Pulmonary artery endothelial cell (primary cell): ENCODE measurements around the gene AMBP. TPM values are rescaled to one million over a fixed set of nuclear protein-coding genes. Genes with fewer than 3 reads are reported as not detected.

Experiments
- DNase-seq: peaks from one replicate; pipeline ENCODE4 v3.0.0-alpha.2; 2011; ENCODE audit warnings: low read depth, low spot score
- total RNA-seq: library from RNA; depleted of rRNA; stranded (reverse); fragments of >200 nt; gene quantifications from 2 replicates; pipeline ENCODE4 v1.2.3, GENCODE V29; 2014

AMBP gene
- total RNA-seq, 1 donor from 2014 or later: not detected

DNA sequence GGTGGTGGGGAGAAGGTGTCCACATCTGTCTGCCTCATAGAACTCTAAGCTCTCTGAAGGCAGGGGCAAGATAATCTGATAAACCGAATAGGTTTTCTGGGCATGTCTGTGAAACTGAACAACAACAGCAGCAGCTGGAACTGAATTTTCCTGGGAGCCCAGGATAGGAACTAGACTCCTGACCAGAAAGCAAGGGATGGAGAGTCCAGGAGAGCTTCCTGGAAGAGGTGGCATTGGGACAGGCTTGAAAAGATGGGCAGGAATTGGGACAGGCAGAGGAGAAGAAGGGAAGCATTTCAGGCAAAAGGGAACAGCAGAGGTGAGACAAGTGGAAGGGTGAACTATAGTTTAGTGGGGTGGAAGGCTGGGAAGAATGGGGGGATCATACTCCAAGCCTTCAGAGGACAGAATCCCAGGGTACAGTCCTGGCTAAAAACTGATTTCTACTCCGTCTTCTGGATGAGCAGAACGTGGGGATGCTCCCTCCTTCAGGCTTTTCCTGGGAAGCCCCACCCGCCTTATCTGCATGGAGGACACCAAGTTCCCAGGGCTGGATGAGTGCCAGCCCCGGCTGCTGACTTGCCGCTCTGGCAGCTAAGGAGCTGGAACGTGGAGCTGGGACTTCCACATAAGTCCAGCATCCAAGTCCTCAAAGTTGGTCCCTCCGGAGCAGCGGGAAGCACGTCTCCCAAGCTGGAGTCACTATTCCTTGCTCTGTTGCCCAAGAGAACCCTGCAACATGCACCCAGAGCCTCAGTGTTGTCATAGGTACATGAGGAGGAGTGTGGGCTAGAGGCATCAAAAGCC lies 34.9 kb upstream of the AMBP start:
- DNase-seq: no peak

- DNase-seq: no peak
Measured at GRCh38 chr9:114112325-114112724, 34.2 kb upstream of the AMBP start.

DNA sequence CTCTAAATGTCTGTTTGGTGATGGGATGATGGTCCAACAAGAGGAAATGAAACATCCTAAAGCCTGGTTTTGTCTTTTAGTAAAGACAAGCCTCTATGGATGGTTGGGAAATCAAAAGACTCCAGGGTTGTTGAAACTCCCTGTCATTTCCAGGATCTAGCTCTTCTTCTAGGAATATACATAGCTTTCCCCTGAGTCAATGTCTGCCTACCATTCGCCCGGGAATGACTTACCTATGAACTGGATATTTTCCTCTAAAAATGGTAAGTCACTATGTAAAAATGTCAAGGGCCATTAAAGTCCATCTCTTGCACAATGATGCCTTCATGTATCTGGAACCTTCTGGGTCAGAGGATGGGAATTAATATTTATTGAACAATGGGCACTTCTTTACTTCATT lies 32.1 kb upstream of the AMBP start:
- no peak for DNase-seq

GRCh38 chr9:114109124-114109523 lies 31.0 kb upstream of the AMBP start:
- no peak for DNase-seq

DNA sequence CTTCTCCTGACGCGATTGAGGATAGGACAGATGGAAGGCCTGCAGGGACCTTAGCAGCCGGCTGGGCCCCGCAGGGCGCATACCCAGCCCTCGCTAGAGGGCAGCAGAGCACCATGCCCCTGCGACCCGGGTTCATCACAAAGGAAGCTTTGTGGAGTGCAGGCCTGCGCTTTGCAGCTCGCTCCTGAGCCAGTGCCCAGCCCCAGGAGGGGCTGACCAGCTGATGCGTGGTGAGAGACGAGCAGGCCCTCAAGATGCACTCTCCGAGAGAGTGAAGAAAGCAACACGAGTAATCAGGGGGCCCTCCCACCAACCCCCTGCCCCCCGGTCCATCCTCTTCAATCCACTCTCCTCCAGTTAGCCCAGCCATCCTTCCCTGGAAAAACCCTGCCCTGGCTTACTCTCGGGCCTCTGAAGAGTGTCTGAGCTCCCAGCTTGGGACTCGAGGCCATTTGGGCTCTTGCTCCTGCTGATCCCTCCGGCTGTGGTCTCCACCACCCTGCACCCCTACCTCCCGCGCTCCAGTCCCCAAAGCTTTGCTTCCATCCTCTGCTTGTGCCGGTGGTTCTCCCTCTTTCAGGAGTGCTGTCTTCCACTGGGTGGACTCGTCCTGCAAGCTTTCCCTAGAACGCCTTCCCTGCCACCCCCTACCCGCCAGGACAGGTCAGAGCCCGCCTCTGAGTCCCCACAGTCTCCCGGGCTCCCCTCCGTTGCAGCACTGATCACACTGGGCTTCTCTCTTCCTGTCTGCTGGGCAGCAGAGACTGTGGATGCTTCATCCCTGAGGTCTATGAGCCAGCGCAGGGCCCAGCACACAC lies 30.1 kb upstream of the AMBP start:
- DNase-seq: peak; percentile 33

- no peak for DNase-seq
Measured at GRCh38 chr9:114107286-114108001, 29.3 kb upstream of the AMBP start.

GRCh38 chr9:114105236-114105635 lies 27.1 kb upstream of the AMBP start:
- DNase-seq: no peak

GRCh38 chr9:114102484-114102883 lies 24.4 kb upstream of the AMBP start:
- no peak for DNase-seq

DNA sequence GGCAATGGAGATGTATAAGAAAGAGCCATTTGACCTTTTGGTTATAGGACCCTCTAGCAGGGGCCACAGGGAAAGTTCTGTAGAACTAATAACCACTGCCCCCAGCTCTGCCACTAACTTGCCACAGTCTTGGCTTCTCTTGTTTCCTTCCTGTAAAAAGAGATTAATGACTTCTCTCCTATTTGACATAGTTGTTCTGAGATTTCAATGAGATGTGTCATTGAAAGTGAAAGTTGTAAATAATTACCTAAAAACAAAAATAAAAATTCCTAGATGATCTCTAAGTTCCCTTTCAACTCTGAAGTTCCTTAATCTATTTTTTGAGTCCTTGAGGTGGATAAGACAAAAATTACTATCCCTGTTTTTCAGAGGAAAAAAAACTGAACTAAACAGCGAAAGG lies 22.4 kb upstream of the AMBP start:
- no peak for DNase-seq

GRCh38 chr9:114099669-114100270 lies 21.7 kb upstream of the AMBP start:
- DNase-seq: no peak

- DNase-seq: no peak
Measured at GRCh38 chr9:114098936-114099668, 21.0 kb upstream of the AMBP start, which contains the start of gene KIF12. TSS of gene KIF12 (minus strand) at chr9:114099292. CDS start at chr9:114099276, 16 bp downstream.

GRCh38 chr9:114098021-114098935 lies 20.2 kb upstream of the AMBP start:
- no peak for DNase-seq

DNA sequence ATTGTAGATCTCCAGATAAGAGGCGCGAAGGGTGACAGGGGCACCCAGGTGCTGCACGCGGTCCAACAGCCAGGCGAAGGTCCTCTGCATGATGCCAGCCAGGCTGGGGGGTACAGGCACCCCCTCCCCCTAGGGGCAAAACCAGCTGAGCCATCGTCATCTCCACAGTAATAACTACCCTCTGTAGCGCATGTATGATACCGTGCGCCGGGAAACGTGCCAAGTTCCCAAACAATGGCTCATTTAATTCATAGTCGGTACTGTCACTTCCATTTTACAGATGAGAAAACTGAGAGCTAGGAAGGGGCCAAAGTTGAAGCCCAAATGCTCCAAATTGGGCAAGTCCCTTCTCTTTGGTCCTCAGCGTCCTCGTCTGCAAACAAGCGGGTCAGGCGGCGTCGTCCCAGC lies 19.5 kb upstream of the AMBP start:
- no peak for DNase-seq

DNA sequence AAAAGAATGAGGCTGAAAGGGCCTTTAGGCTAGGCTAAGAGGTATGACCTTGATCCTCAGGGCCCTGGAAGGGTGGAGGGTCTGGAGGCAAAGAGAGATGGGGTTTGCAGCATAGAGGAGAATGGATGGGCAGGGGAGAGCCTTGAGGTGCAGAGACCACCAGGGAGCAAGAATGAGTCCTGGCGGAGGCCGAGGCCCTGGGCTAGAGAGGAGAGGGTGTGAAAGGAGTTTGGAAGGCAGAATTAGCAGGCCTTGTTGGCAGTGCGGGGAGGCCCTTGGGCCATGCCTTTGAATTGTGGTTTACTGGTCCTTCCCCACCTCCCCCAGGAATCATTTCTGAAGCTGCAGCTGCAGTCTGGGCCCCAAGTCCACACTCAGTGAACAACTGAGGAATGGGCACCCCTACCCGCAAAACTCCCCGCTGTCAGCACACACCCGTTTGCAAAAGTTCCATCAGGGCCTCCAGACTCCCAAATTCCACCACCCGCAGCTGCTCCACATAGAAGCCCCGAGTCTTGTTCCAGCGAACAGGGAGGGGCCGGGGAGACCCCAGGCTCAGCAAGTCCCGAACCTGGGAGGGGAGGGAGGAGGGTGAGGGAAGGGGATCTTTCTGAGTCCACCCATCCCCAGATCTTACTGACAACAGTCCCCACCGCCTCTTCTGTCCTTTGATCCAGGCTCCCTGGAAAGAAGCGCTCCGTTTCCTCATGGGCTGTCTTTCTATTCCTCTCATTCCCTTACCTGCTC lies 18.9 kb upstream of the AMBP start:
- DNase-seq: no peak

DNA sequence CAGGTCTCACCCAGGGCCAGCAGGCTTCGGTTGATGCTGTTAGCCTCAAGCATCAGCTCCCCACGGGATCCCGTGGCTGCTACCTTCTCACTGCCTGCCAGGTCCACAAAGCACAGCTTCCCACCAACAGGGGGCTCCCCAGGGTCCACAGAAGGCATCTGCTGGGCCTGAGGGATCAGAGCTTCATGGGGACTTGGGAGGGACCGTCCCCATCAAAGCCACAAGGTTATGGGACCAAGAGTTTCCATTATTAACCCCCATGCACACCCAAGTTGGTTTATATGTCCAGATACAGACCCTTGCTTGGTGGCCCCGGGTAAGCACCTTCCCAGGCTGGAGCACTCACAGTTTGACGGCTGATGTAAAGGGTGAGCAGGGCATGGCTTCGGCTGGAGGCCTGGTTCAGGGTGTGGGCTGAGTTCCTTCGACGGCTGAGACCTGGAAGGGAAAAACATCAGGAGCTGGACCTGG lies 18.0 kb upstream of the AMBP start:
- no peak for DNase-seq

GRCh38 chr9:114094971-114095370 lies 16.9 kb upstream of the AMBP start:
- DNase-seq: no peak

- DNase-seq: no peak
Measured at GRCh38 chr9:114093761-114094505, 15.8 kb upstream of the AMBP start.

DNA sequence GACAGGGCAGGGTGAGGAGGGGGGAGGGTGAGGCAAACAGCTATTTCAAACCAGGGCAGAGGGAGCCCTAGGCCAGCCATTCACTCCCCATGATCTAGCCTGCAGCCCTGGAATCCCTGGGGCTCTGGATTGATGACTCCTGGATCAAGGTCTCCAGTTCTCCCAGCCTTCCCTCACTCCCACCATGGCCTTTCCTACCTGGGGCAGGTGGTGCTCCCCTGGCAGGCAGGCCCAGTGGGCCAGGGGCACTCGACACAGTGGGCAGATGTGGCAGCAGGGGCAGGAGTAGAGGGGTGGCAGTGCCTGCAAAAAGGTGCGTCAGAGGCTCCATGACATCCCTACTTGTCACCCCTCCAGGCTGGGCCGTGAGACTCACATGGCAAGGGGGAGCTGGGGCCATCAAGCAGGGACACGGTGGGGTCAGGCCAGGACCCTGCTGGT lies 15.0 kb upstream of the AMBP start:
- no peak for DNase-seq
